OCI-LY1 (cell line): ENCODE data around the gene PAX2.

Source experiments
- H2AFZ ChIP-seq: fragments of 200-600 bp; sonication (generic), shearing (Covaris generic); 2 replicates; pipeline ENCODE4 v1.6.0; 2014; ENCODE audit warnings: antibody characterized with exemption, mild to moderate bottlenecking, low read length
- H3F3A ChIP-seq: fragments of 200-600 bp; sonication (generic), shearing (Covaris generic); 2 replicates; pipeline ENCODE4 v1.6.0; 2014; ENCODE audit warnings: mild to moderate bottlenecking, antibody characterized with exemption, low read length, moderate library complexity; ENCODE audit not compliant: insufficient read depth
- H3K27ac ChIP-seq: fragments of 200-600 bp; sonication (generic); 2 replicates; pipeline ENCODE4 v1.5.1; 2014; ENCODE audit warnings: low read length, mixed run types, mild to moderate bottlenecking, low read depth; ENCODE audit not compliant: poor library complexity, severe bottlenecking
- H3K27me3 ChIP-seq: fragments of 200-600 bp; sonication (generic); 2 replicates; pipeline ENCODE4 v1.6.0; 2014; ENCODE audit warnings: antibody characterized with exemption, mild to moderate bottlenecking, low read length, moderate library complexity; ENCODE audit not compliant: insufficient read depth
- H3K36me3 ChIP-seq: fragments of 200-600 bp; sonication (generic); 2 replicates; pipeline ENCODE4 v1.6.1; 2014; ENCODE audit warnings: mild to moderate bottlenecking, antibody characterized with exemption, low read length, moderate library complexity, mixed read lengths; ENCODE audit not compliant: insufficient read depth
- H3K4me1 ChIP-seq: fragments of 200-600 bp; sonication (generic); 2 replicates; pipeline ENCODE4 v1.5.1; 2014; ENCODE audit warnings: mild to moderate bottlenecking, low read length, moderate library complexity; ENCODE audit not compliant: insufficient read depth, severe bottlenecking
- H3K4me2 ChIP-seq: fragments of 200-600 bp; sonication (generic), shearing (Covaris generic); 2 replicates; pipeline ENCODE4 v1.6.1; 2014; ENCODE audit warnings: low read length
- H3K4me3 ChIP-seq: fragments of 200-600 bp; sonication (generic); 2 replicates; pipeline ENCODE4 v1.5.1; 2014; ENCODE audit warnings: low read length, low read depth, mild to moderate bottlenecking, mixed read lengths; ENCODE audit not compliant: poor library complexity, severe bottlenecking
- H3K79me2 ChIP-seq: fragments of 200-600 bp; shearing (Covaris generic); 2 replicates; pipeline ENCODE4 v1.6.1; 2016; ENCODE audit warnings: mixed run types, low read length, mixed read lengths; ENCODE audit not compliant: insufficient read depth
- H3K9ac ChIP-seq: fragments of 200-600 bp; sonication (generic), shearing (Covaris generic); 2 replicates; pipeline ENCODE4 v1.6.1; 2014; ENCODE audit warnings: mild to moderate bottlenecking, low read length, mixed read lengths
- H3K9me2 ChIP-seq: fragments of 200-600 bp; sonication (generic), shearing (Covaris generic); 2 replicates; pipeline ENCODE4 v1.6.1; 2014; ENCODE audit warnings: low read depth, mild to moderate bottlenecking, low read length, mixed read lengths
- H3K9me3 ChIP-seq: fragments of 200-600 bp; shearing (Covaris generic); 2 replicates; pipeline ENCODE4 v1.6.1; 2014; ENCODE audit warnings: low read length, mixed read lengths
- H4K20me1 ChIP-seq: fragments of 200-600 bp; sonication (generic), shearing (Covaris generic); 2 replicates; pipeline ENCODE4 v1.6.0; 2016; ENCODE audit warnings: mild to moderate bottlenecking, low read length; ENCODE audit not compliant: insufficient read depth
- EZH2 ChIP-seq: fragments of 200-600 bp; sonication (generic), shearing (Covaris generic); IDR thresholded peaks from 2 replicates; pipeline ENCODE4 v1.8.0; 2017; ENCODE audit warnings: borderline replicate concordance, mixed run types, mild to moderate bottlenecking, antibody characterized with exemption, low read length, moderate library complexity, mixed read lengths
- TF ChIP-seq, protein P1 (sequence below): fragments of 200-600 bp; sonication (generic), shearing (Covaris generic); IDR thresholded peaks from 2 replicates; pipeline ENCODE4 v1.5.1; 2017; ENCODE audit warnings: mild to moderate bottlenecking, antibody characterized with exemption, low read length, moderate library complexity, mixed read lengths

The PAX2 gene

DNA sequence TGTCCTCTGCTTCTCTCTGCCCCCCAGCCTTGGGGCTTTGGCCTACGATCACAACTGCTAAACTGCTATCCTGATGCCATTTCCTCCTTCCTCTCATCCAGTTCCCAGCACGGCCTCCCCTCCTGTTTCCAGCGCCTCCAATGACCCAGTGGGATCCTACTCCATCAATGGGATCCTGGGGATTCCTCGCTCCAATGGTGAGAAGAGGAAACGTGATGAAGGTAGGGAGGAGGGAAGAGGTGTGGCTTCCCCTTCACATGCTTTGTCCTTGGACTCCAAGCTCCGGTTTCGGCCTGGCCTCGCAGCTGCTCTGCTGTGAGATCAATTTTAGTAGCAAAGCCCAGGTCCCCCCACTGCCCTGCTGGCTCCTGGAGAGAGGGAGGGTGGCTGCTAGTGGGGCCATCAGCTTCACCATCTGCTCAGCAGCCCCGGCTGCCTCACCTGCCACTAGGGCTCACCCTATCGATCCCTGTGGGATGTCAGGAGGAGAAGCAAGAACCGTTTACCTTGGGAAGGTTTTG is 35.8 kb downstream of the PAX2 start:
- Histone ChIP-seq H3K36me3 (no peaks in the 10 kb centered on the region), H3K4me2 (no peak overlapping the region), H3K9me3 (no peaks in the 10 kb centered on the region), H3K79me2 (no peaks in the 10 kb centered on the region), H3K4me1 (no peaks in the 10 kb centered on the region), H3K9me2 (no peaks in the 10 kb centered on the region), H3K27ac (no peak overlapping the region), H4K20me1 (no peaks in the 10 kb centered on the region), H3F3A (no peaks in the 10 kb centered on the region), H3K27me3 (no peaks in the 10 kb centered on the region), H2AFZ (no peak overlapping the region), H3K9ac (no peak overlapping the region), H3K4me3 (no peak overlapping the region)
- TF ChIP-seq EZH2: no peak
- TF ChIP-seq, protein P1, sequence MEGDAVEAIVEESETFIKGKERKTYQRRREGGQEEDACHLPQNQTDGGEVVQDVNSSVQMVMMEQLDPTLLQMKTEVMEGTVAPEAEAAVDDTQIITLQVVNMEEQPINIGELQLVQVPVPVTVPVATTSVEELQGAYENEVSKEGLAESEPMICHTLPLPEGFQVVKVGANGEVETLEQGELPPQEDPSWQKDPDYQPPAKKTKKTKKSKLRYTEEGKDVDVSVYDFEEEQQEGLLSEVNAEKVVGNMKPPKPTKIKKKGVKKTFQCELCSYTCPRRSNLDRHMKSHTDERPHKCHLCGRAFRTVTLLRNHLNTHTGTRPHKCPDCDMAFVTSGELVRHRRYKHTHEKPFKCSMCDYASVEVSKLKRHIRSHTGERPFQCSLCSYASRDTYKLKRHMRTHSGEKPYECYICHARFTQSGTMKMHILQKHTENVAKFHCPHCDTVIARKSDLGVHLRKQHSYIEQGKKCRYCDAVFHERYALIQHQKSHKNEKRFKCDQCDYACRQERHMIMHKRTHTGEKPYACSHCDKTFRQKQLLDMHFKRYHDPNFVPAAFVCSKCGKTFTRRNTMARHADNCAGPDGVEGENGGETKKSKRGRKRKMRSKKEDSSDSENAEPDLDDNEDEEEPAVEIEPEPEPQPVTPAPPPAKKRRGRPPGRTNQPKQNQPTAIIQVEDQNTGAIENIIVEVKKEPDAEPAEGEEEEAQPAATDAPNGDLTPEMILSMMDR: no peak

DNA sequence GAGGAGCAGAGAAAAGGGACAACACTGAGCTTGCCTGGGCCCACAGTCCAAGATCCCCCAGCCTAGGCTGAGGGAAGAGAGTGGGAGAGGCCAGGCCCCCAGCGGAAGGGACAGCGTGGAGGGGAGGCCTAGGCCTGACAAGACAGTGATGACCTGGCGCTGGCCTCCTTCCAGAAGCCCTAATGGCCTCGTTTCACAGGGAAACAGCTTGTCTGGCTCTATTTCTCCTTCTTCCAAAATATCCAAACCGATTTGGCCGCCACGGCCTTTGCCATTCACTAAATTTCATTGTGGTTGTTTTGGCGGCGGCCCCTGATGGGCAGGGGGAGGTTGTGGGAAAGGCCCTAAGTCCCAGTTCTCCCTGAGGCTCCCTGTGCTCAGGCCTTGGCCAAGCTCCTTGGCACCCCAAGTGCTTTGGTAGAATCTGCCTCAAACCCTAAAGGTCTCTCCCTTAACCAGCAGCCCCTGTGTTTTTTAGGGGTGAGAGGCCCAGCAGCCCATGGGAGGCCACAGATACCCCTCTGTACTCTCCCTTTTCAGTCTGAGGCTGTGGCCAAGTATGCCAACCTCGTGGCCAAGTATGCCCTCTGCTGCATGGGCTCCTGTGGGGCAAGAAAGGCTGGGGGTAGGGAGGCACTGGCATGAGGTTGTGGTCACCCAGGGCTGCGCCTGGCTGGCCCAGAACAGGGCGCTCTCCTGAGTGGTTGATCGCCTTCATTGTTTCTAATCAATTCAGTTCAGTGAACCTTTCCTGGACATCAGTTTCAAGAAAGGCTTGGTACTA is 37.3 kb downstream of the PAX2 start:
- Histone ChIP-seq H3K79me2 (no peaks in the 10 kb centered on the region), H2AFZ (no peak overlapping the region), H3K27ac (no peak overlapping the region), H4K20me1 (no peaks in the 10 kb centered on the region), H3K9me3 (no peaks in the 10 kb centered on the region), H3F3A (no peaks in the 10 kb centered on the region), H3K27me3 (no peaks in the 10 kb centered on the region), H3K9ac (no peak overlapping the region), H3K4me3 (no peak overlapping the region), H3K4me2 (no peak overlapping the region), H3K9me2 (no peaks in the 10 kb centered on the region), H3K4me1 (no peaks in the 10 kb centered on the region), H3K36me3 (no peaks in the 10 kb centered on the region)
- TF ChIP-seq EZH2: no peak
- TF ChIP-seq, protein P1: no peak

DNA sequence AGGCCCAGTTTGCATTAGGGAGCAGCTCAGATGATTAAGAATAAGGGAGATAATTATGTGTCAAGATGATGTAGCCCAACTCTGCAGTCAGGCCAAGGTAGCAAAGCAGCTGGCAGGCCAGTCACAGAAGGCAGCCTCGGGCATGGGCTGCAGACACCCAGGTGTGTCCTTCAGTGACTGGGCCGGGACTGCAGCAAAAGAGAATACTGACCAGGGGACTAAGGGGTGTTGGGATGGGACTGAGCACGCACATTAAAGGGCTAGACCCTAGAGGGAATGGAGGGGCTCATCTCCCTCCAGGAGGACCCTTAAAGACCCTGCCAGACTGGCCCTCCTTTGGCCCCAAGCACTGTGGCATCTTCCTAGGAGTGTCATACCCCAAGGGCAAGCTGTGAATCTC is 38.7 kb downstream of the PAX2 start:
- no peak for TF ChIP-seq EZH2
- TF ChIP-seq, protein P1: no peak
- no peak overlapping the region for H2AFZ ChIP-seq

More for the DNA sequence above, 38.7 kb downstream of the PAX2 start:
- no peak overlapping the region for H3K4me3 ChIP-seq
- no peaks in the 10 kb centered on the region for H3K4me1 ChIP-seq
- H3F3A ChIP-seq: no peaks in the 10 kb centered on the region
- H3K27ac ChIP-seq: no peak overlapping the region
- H3K9ac ChIP-seq: no peak overlapping the region
- no peaks in the 10 kb centered on the region for H3K9me3 ChIP-seq
- H3K9me2 ChIP-seq: no peaks in the 10 kb centered on the region
- H4K20me1 ChIP-seq: no peaks in the 10 kb centered on the region
- H3K27me3 ChIP-seq: no peaks in the 10 kb centered on the region
- no peaks in the 10 kb centered on the region for H3K79me2 ChIP-seq
- no peak overlapping the region for H3K4me2 ChIP-seq
- H3K36me3 ChIP-seq: no peaks in the 10 kb centered on the region
